ENCODE results near the gene RSBN1L. TPM values are rescaled to one million over a fixed set of nuclear protein-coding genes. Genes with fewer than 3 reads are reported as not detected.

RSBN1L gene
- total RNA-seq, 1 experiment from 2014 or later, result 23.2 TPM

DNA sequence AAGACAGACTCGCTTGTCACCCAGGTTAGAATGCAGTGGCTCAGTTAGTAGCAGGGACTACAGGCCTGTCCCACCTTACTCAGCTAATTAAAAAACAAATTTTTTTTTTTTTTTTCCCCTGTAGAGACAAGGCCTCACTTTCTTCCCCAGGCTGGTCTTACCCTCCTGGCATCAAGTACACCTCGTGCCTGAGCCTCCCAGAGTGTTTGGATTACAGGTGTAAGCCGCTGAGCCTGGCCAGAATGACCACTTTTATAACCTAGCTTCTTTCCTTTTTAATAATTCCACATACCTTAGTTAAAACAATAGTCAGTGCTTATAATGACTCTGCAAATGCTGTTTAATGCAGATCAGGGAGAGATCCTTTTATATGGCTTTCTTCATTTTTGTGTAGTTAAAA lies 31.3 kb downstream of the RSBN1L start:
- Histone ChIP-seq H3K4me3 (ENCODE audit: low read depth, low read length, poor library complexity, severe bottlenecking) (peak overlapping the region; percentile 24), H3K27ac (ENCODE audit: low read depth, low read length, poor library complexity, severe bottlenecking) (peak overlapping the region; percentile 75), H3K4me1 (ENCODE audit: insufficient read depth, low read length, poor library complexity, severe bottlenecking) (peaks cover 27% of the 10 kb centered on the region), H3K36me3 (ENCODE audit: insufficient read depth, low read length, poor library complexity, severe bottlenecking) (no peaks in the 10 kb centered on the region), H3K9me3 (ENCODE audit: low read depth, low read length, poor library complexity, severe bottlenecking) (no peaks in the 10 kb centered on the region), H3K27me3 (replicated peaks; ENCODE audit: insufficient read depth, low read depth, low read length, poor library complexity) (no peaks in the 10 kb centered on the region)
- ChIA-PET POLR2A (ENCODE audit: low non-redundant PET) (interaction anchor here (0.6 kb wide), 2 partner anchors 108 to 187 kb away, joined by 3 to 4 read pairs; no protein-coding TSS in a partner anchor), CTCF (interaction anchor here (0.8 kb wide), 1 partner anchor 76 kb away, joined by 7 read pairs; no protein-coding TSS in a partner anchor)
- DNase-seq (ENCODE audit: low spot score), result no peak
- intact Hi-C loops (cut with micrococcal nuclease; ENCODE audit: unreplicated experiment), result no loop called here
- no TSS peak for BruUV-seq (replicated peaks)
- TF ChIP-seq, protein P1, sequence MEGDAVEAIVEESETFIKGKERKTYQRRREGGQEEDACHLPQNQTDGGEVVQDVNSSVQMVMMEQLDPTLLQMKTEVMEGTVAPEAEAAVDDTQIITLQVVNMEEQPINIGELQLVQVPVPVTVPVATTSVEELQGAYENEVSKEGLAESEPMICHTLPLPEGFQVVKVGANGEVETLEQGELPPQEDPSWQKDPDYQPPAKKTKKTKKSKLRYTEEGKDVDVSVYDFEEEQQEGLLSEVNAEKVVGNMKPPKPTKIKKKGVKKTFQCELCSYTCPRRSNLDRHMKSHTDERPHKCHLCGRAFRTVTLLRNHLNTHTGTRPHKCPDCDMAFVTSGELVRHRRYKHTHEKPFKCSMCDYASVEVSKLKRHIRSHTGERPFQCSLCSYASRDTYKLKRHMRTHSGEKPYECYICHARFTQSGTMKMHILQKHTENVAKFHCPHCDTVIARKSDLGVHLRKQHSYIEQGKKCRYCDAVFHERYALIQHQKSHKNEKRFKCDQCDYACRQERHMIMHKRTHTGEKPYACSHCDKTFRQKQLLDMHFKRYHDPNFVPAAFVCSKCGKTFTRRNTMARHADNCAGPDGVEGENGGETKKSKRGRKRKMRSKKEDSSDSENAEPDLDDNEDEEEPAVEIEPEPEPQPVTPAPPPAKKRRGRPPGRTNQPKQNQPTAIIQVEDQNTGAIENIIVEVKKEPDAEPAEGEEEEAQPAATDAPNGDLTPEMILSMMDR (conservative IDR thresholded peaks at IDR 0.05; ENCODE audit: low read depth, low read length), result no peak
- no peak for TF ChIP-seq EZH2 (IDR thresholded peaks at IDR 0.05; ENCODE audit: borderline replicate concordance, low read depth, low read length, poor library complexity, severe bottlenecking)

DNA sequence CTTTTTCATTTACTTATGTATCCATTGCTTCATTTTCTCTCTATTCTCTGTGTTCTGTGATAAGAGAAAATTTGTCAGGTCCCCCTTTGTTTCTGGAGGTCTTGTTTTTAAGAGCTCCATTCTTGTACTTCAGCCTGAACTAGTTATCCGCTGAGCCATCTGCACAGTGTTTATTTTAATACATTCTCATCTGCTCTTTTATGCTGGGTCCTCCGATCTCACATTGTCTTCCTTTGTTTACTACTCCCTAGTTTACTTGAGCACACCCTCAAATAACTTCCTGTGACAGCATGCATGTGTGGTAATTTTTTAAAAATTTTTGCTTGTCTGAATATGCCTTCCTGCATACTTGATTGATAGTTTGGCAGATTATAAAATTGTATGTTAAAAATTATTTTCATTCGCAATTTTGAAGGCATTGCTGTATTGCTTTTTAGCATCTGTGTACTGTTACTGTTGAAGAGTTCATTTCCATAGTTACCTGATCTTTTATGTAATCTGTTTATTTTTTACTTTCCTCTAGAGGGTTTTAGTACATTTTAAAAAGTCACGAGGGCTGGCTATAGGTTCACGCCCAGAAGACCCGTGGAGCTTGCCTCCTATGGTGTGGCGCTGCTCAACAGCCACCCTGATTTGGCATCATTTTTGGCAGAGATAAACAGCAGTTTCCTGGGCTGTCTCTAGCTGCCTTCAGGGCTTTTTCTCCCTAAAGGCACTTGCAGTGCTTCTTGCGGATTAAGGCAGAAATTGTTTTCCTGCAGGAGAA lies 31.9 kb downstream of the RSBN1L start:
- peaks cover 27% of the 10 kb centered on the region for H3K4me1 ChIP-seq (ENCODE audit: insufficient read depth, low read length, poor library complexity, severe bottlenecking)
- no peaks in the 10 kb centered on the region for H3K9me3 ChIP-seq (ENCODE audit: low read depth, low read length, poor library complexity, severe bottlenecking)
- BruUV-seq (replicated peaks), result no TSS peak
- peak overlapping the region; percentile 75 for H3K27ac ChIP-seq (ENCODE audit: low read depth, low read length, poor library complexity, severe bottlenecking)
- peak; percentile 93 for DNase-seq (ENCODE audit: low spot score)
- H3K27me3 ChIP-seq (replicated peaks; ENCODE audit: insufficient read depth, low read depth, low read length, poor library complexity), result no peaks in the 10 kb centered on the region
- H3K36me3 ChIP-seq (ENCODE audit: insufficient read depth, low read length, poor library complexity, severe bottlenecking), result no peaks in the 10 kb centered on the region
- CTCF ChIA-PET, result interaction anchor here (0.8 kb wide), 1 partner anchor 77 kb away, joined by 7 read pairs; no protein-coding TSS in a partner anchor
- no peak for TF ChIP-seq EZH2 (IDR thresholded peaks at IDR 0.05; ENCODE audit: borderline replicate concordance, low read depth, low read length, poor library complexity, severe bottlenecking)
- TF ChIP-seq, protein P1 (conservative IDR thresholded peaks at IDR 0.05; ENCODE audit: low read depth, low read length), result 0 out of 2 replicates have a peak, but pooled peaks have one; percentile 16
- peak overlapping the region; percentile 24 for H3K4me3 ChIP-seq (ENCODE audit: low read depth, low read length, poor library complexity, severe bottlenecking)
- intact Hi-C loops (cut with micrococcal nuclease; ENCODE audit: unreplicated experiment), result no loop called here
- POLR2A ChIA-PET (ENCODE audit: low non-redundant PET), result no interaction called here

DNA sequence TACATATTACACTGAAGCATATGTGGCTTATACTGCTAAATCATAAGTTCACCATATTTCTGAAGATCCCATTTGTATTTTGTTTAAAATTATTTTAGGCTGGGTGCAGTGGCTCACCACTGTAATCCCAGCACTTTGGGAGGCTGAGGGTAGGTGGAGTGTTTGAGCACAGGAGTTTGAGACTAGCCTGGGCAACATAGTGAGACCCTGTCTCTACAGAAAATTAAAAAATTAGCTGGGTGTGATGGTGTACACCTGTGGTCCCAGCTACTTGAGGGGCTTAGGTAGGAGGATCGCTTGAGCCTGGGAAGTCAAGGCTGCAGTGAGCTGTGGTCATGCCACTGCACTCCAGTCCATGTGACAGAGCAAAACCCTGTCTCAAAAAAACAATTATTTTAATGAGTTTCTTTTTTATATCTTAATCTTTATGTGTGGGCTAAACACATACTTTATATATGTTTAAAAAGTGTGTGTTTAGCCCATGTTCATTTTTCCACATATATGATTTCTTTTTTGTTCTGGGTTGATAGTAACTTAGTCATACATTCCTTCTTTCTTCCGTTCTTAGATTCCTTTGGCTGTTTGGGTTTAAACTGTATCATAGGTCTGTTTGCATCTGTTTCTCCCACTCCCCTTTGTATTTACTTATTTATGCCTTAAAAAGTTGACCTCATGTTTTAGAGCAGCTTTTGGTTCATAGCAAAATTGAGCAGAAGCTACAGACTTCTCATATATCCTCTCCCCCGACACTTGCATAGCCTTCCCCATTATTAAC lies 33.5 kb downstream of the RSBN1L start:
- Histone ChIP-seq H3K36me3 (ENCODE audit: insufficient read depth, low read length, poor library complexity, severe bottlenecking) (no peaks in the 10 kb centered on the region), H3K27me3 (replicated peaks; ENCODE audit: insufficient read depth, low read depth, low read length, poor library complexity) (no peaks in the 10 kb centered on the region), H3K27ac (ENCODE audit: low read depth, low read length, poor library complexity, severe bottlenecking) (peak overlapping the region; percentile 75), H3K4me1 (ENCODE audit: insufficient read depth, low read length, poor library complexity, severe bottlenecking) (peaks cover 27% of the 10 kb centered on the region), H3K9me3 (ENCODE audit: low read depth, low read length, poor library complexity, severe bottlenecking) (no peaks in the 10 kb centered on the region), H3K4me3 (ENCODE audit: low read depth, low read length, poor library complexity, severe bottlenecking) (no peak overlapping the region)
- ChIA-PET CTCF (interaction anchor here (0.6 kb wide), 1 partner anchor 32 kb away, joined by 3 read pairs; no protein-coding TSS in a partner anchor), POLR2A (ENCODE audit: low non-redundant PET) (no interaction called here)
- no peak for DNase-seq (ENCODE audit: low spot score)
- no TSS peak for BruUV-seq (replicated peaks)
- TF ChIP-seq EZH2 (IDR thresholded peaks at IDR 0.05; ENCODE audit: borderline replicate concordance, low read depth, low read length, poor library complexity, severe bottlenecking), result no peak
- TF ChIP-seq, protein P1 (conservative IDR thresholded peaks at IDR 0.05; ENCODE audit: low read depth, low read length), result no peak
- intact Hi-C loops (cut with micrococcal nuclease; ENCODE audit: unreplicated experiment), result no loop called here
